GM18505 (cell line): Measurements from ENCODE around the gene TREML1.
"Not testable (repeated sequence)": the region's sequence is repeated elsewhere in the genome, so short reads cannot be mapped to it uniquely, and the experiment has no call there.

ENCODE experiments used
- ATAC-seq: cut with Tn5 transposase; IDR thresholded peaks from one replicate; pipeline ENCODE4 v1.9.1; 2021; ENCODE audit not compliant: unreplicated experiment
- POLR2A ChIP-seq: IDR thresholded peaks from 4 replicates; pipeline ENCODE4 v1.6.1; 2011; ENCODE audit warnings: borderline replicate concordance; ENCODE audit not compliant: insufficient read depth, insufficient read length; ENCODE audit errors: extremely low read depth

The TREML1 gene

DNA sequence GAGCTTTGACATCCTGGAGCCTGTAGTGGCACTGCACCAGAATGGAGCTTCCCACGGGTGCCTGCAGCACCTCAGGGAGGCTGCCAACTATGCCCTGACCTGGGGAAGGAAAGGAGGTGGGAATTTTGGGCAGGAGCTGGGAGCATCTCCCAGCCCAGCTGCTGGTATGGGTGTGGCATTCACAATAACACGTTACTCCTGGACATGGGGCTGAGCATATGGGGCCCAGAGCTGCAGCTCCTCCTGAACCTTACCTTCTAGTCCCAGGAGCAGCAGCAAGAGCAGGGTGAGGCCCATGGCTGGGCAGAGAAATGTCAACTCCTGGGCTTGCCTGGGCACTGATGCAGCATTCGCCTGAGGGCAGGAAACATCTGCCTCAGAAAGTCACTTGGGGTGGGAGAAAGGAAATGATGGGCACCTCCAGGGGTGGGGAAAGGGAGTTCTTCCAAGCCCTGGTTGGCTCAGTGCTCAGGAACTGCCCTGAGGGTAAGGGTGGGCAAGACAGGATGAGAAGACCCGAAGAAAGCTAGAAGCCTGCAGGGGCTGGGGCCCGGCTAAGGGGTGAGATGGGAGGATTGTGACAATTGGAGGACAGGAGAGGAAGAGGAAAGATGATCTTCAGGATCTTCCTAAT, at the start of gene TREML1:
TREML1 (minus strand) TSS at position 356 of the 634 bp plus-strand sequence; CDS start at position 297, 59 bp downstream.
- ATAC-seq = no peak
- no peak for TF ChIP-seq POLR2A

- no peak for ATAC-seq
- no peak for TF ChIP-seq POLR2A
Observed at GRCh38 chr6:41201764-41202173, 47.6 kb upstream of the TREML1 start.

DNA sequence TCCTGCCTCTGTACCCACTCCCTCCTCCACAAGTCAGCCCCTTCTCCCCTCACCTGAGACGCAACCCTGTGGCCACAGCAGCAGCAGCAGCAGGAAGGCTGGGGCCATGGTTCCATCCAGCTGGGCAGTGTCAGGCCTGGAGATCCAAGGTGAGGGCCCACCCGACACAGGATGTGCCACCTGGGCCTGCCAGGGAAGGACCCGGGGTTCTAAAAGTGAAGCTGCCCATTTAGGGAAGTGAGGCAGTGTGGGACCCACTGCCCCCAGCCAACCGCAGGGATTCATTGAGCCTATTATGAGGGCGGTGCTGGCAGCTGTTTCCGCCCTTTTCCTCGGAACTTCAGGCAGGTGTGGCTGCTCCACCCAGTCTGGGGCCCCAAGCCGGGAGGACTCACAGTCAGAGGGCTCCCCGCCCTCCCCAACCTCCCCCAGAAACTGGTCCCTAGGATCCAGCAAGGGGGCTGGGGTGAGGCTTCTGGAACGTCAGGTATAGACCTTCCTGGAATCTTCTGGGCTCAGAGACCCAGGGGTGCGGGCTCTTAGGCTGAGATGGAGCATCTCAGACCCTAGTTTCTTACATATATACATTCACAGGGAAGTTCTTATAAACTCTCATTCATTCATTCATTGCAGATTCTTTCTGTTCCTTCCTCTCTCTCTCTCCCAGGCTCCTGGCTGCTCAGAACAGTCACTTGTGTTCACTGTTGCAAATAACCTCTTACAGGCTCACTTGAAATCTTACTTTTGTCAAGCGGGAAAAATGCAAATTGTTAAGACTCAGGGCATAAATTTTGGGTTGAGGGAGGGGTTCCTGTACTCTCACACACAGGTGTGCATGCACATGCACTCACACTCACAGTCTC, 47.0 kb upstream of the TREML1 start, which contains the start of gene TREML2:
TREML2 (minus strand) TSS at position 249 of the 863 bp plus-strand sequence; CDS start at position 108, 141 bp downstream.
- peak; percentile 58 for TF ChIP-seq POLR2A

DNA sequence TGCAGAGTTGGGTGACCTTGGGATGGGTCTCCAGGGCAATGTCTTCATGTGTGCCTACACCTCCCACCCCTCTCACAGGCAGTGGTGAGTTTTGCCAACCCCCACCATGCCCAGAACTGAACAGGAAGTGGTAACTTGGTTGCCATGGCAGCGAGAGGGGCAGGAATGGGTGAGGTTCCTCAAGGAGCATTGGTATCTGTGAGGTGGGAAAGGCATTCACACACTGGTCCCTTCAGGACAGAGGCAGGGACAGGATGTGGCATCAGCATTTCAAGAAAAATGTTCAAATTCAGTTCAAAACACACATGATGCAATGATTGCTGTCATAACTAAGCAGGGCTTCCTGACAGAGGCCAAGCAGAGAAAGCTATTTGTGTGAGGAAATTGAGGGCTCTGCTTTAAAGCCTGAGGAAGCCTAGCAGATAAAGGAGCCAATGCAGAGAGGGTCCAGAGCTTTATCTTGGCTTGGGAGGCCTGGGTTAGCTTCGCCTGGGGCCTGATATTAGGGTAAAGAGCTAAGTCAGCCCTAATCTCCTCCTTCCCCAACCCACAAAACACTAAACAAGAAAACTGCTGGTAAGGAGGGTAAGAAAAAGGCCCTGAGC, 46.3 kb upstream of the TREML1 start:
- ATAC-seq = peak; percentile 33
- TF ChIP-seq POLR2A = peak; percentile 39

More for the DNA sequence above, 47.0 kb upstream of the TREML1 start, which contains the start of gene TREML2:
- no peak for ATAC-seq

- peak; percentile 46 for ATAC-seq
Observed at GRCh38 chr6:41199552-41200246, 45.6 kb upstream of the TREML1 start.

GRCh38 chr6:41197234-41197633, 43.1 kb upstream of the TREML1 start:
- ATAC-seq = no peak
- no peak for TF ChIP-seq POLR2A

More at GRCh38 chr6:41199552-41200246, 45.6 kb upstream of the TREML1 start:
- no peak for TF ChIP-seq POLR2A

DNA sequence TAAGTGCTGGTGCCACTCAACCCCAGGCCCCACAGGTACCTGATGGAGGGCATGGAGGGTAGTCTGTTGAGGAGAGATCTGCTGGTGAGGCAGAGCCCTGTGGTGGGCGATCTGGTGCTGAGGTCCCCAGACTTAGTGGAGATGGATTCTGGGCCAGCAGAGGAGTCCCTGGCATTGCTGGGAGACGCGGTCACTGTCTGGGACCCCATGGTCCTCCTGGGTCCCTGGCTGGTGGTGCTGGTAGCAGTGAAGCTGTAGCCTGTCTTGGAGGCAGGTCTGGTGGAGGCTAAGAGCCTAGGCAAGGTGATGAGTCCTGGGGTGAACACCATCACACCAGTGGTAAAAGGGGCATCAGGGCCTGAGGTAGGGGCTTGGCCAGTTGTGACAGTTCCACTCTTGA, 40.2 kb upstream of the TREML1 start:
- no peak for TF ChIP-seq POLR2A

GRCh38 chr6:41193884-41194283, 39.7 kb upstream of the TREML1 start:
- ATAC-seq = no peak
- TF ChIP-seq POLR2A = no peak

More for the DNA sequence above, 40.2 kb upstream of the TREML1 start:
- ATAC-seq = no peak

DNA sequence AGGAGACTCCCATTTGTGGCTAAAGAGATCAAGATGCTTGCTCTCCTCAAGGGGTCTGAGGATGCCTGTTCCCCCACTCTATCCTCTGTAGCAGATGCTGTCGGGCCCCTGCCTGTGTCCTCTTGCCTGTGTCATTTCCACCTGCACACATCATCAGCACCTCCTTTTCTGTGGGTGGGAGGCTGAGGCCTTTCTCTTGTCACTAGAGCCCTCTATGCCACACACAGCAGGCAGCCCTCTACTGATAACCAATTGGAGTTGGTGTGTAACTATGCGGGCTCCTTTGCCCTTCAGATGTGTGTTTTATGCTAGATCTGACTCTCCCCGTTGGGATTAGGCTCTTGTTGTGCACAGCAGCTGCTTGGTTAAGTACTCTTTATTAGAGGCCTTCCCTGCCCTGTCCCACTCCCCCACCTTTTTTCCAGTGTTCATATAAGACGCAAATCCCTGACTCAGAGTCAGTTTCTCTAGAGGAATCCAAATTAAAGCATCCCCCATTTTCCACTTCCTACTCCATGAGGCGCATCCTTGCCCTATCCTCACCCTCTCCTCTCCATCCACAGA, 39.1 kb upstream of the TREML1 start:
- no peak for ATAC-seq
- TF ChIP-seq POLR2A = no peak

- no peak for TF ChIP-seq POLR2A
- ATAC-seq = no peak
Observed at GRCh38 chr6:41191569-41191968, 37.4 kb upstream of the TREML1 start.

GRCh38 chr6:41190791-41191190, 36.6 kb upstream of the TREML1 start:
- no peak for TF ChIP-seq POLR2A

DNA sequence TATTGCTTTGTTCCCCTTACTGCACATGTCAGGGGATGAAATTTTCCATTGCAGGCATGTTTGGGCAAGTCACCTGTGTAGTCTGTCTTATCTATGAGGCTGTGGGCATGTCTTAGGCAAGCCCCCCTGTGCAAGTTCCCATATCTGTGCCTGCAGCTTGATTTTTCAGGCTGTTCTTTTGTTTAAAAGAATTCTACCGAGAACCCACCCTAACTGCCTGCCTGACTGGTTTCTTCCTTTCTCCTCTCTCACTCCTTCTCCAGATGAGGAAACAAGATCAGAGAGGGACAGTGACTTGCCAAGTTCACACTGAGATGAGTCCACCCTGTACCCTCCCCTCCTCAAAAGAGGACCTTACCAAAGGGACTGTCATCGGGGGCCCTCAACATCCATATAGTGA, 35.8 kb upstream of the TREML1 start:
- no peak for ATAC-seq
- TF ChIP-seq POLR2A = no peak

More at GRCh38 chr6:41190791-41191190, 36.6 kb upstream of the TREML1 start:
- ATAC-seq = no peak

DNA sequence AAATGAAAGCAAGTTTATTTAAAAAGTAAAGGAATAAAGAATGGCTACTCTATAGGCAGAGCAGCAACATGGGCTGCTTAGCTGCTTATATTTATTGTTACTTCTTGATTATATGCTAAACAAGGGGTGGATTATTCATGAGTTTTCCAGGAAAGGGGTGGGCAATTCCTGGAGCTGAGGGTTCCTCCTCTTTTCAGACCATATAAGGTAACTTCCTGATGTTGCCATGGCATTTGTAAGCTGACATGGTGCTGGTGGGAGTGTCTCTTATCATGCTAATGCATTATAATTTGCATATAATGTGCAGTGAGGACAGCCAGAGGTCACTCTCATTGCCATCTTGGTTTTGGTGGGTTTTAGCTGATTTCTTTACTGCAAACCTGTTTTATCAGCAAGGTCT, 34.9 kb upstream of the TREML1 start:
- not testable (repeated sequence) for ATAC-seq
